ENCODE results near the gene WWOX.

DNA sequence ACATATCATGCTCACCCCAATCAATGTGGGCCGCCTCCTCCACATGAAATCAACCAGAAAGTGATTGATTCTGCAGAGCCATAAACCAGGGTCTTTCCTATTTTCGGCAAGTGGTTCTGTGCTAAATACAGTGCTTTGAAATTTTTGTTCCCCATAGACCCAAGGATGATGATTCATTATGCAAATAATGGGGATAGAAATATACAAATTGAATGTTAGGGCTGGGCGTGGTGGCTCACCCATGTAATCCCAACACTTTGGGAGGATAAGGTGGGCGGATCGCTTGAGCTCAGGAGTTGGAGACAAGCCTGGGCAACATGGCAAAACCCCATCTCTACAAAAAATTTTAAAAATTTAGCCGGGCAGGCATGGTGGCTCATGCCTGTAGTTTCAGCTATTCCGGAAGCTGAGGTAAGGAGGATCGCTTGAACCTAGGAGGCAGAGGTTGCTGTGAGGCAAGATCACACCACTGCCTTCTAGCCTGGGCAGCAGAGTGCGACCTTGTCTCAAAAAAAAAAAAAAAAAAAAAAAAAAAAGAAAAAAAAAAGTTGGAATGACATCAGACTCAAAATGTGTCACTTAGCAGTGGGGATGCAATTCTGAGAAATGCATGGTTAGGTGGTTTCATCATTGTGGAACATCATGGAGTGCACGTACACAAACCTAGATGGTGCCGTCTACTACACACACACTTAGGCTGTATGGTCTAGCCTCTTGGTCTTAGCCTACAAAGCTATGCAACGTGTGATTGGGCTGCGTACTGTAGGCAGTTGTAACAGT lies 919.4 kb downstream of the WWOX start:
- TF ChIP-seq, protein P1, sequence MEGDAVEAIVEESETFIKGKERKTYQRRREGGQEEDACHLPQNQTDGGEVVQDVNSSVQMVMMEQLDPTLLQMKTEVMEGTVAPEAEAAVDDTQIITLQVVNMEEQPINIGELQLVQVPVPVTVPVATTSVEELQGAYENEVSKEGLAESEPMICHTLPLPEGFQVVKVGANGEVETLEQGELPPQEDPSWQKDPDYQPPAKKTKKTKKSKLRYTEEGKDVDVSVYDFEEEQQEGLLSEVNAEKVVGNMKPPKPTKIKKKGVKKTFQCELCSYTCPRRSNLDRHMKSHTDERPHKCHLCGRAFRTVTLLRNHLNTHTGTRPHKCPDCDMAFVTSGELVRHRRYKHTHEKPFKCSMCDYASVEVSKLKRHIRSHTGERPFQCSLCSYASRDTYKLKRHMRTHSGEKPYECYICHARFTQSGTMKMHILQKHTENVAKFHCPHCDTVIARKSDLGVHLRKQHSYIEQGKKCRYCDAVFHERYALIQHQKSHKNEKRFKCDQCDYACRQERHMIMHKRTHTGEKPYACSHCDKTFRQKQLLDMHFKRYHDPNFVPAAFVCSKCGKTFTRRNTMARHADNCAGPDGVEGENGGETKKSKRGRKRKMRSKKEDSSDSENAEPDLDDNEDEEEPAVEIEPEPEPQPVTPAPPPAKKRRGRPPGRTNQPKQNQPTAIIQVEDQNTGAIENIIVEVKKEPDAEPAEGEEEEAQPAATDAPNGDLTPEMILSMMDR (IDR thresholded peaks at IDR 0.05; ENCODE audit: low read length): no peak
- TF ChIP-seq EZH2 (optimal IDR thresholded peaks at IDR 0.05; ENCODE audit: low read depth, low read length): no peak

All from MM.1S (cell line).